WTC11 (cell line): ENCODE results near the gene JADE2. TPM values are rescaled to one million over a fixed set of nuclear protein-coding genes. Genes with fewer than 3 reads are reported as not detected.
A peak's percentile ranks its signal among the peaks of the same experiment; 100 is the strongest.
"Not testable (repeated sequence)": the region's sequence is repeated elsewhere in the genome, so short reads cannot be mapped to it uniquely, and the experiment has no call there.

Source experiments
- ATAC-seq: fragments of 200-7000 bp; cut with Tn5 transposase; 2 replicates; pipeline ENCODE4 v1.10.0; 2021; ENCODE audit warnings: mild to moderate bottlenecking, moderate library complexity
- CTCF ChIA-PET: fragments of 300-600 bp; sonication (Branson Sonifier 250); formaldehyde crosslinking; loops from one replicate; lab custom pipeline; 2021; ENCODE audit warnings: antibody characterized with exemption; lab: Charles Lee
- POLR2A ChIA-PET: fragments of 350-600 bp; sonication (Branson Sonifier 250); formaldehyde crosslinking; loops from one replicate; lab custom pipeline; 2021; ENCODE audit warnings: antibody characterized with exemption; lab: Charles Lee
- DNase-seq: peaks from one replicate; pipeline ENCODE4 v3.0.0; 2021; ENCODE audit warnings: low spot score
- H3K27ac Mint-ChIP-seq: 2 replicates; pipeline ENCODE4 v1.8.0; 2021; ENCODE audit warnings: mixed read lengths
- H3K27me3 Mint-ChIP-seq: 2 replicates; pipeline ENCODE4 v1.8.0; 2021; ENCODE audit warnings: low read depth, mild to moderate bottlenecking, moderate library complexity, mixed read lengths
- H3K36me3 Mint-ChIP-seq: 2 replicates; pipeline ENCODE4 v1.8.0; 2021; ENCODE audit warnings: mixed read lengths
- H3K4me1 Mint-ChIP-seq: 2 replicates; pipeline ENCODE4 v1.8.0; 2022; ENCODE audit warnings: mixed read lengths
- H3K4me3 Mint-ChIP-seq: 2 replicates; pipeline ENCODE4 v1.8.0; 2021; ENCODE audit warnings: mild to moderate bottlenecking, moderate library complexity, mixed read lengths
- H3K9me3 Mint-ChIP-seq: 2 replicates; pipeline ENCODE4 v1.8.0; 2021; ENCODE audit warnings: mixed read lengths
- CDX4 ChIP-seq: fragments of 250-450 bp; sonication (Bioruptor Pico); IDR thresholded peaks from 2 replicates; pipeline ENCODE4 v1.9.0; 2021; ENCODE audit warnings: moderate library complexity, mild to moderate bottlenecking, inconsistent platforms, borderline replicate concordance
- CREB1 ChIP-seq: sonication (generic); formaldehyde crosslinking; IDR thresholded peaks from 2 replicates; pipeline ENCODE4 v1.8.0; 2023; ENCODE audit warnings: mild to moderate bottlenecking, missing genetic modification reagents
- CREM ChIP-seq: sonication (generic); formaldehyde crosslinking; IDR thresholded peaks from 2 replicates; pipeline ENCODE4 v1.8.1; 2022; ENCODE audit warnings: mild to moderate bottlenecking, missing genetic modification reagents, moderate library complexity
- E2F4 ChIP-seq: sonication (generic); formaldehyde crosslinking; IDR thresholded peaks from 2 replicates; pipeline ENCODE4 v1.8.1; 2022; ENCODE audit warnings: low read depth, mild to moderate bottlenecking, moderate library complexity, missing genetic modification reagents, borderline replicate concordance
- ESRRA ChIP-seq: sonication (generic); formaldehyde crosslinking; IDR thresholded peaks from 2 replicates; pipeline ENCODE4 v1.8.1; 2022; ENCODE audit warnings: mild to moderate bottlenecking, missing genetic modification reagents, borderline replicate concordance
- FOXJ3 ChIP-seq: sonication (generic); formaldehyde crosslinking; IDR thresholded peaks from 2 replicates; pipeline ENCODE4 v1.9.0; 2021; ENCODE audit warnings: missing genetic modification reagents, mild to moderate bottlenecking, borderline replicate concordance
- HMGA2 ChIP-seq: fragments of 250-450 bp; sonication (Bioruptor Pico); IDR thresholded peaks from 2 replicates; pipeline ENCODE4 v1.4.0; 2021; ENCODE audit warnings: mild to moderate bottlenecking, moderate library complexity
- IRF1 ChIP-seq: sonication (generic); formaldehyde crosslinking; IDR thresholded peaks from 2 replicates; pipeline ENCODE4 v1.8.0; 2023; ENCODE audit warnings: missing genetic modification reagents
- IRF2 ChIP-seq: sonication (generic); formaldehyde crosslinking; IDR thresholded peaks from 2 replicates; pipeline ENCODE4 v1.8.0; 2022; ENCODE audit warnings: low read depth, missing genetic modification reagents, borderline replicate concordance
- MAX ChIP-seq: sonication (generic); formaldehyde crosslinking; IDR thresholded peaks from 2 replicates; pipeline ENCODE4 v1.8.0; 2022; ENCODE audit warnings: mild to moderate bottlenecking, missing genetic modification reagents
- NFATC4 ChIP-seq: fragments of 250-450 bp; sonication (Bioruptor Pico); IDR thresholded peaks from 2 replicates; pipeline ENCODE4 v1.9.0; 2021; ENCODE audit warnings: mild to moderate bottlenecking
- NR3C1 ChIP-seq: sonication (generic); formaldehyde crosslinking; conservative IDR thresholded peaks from 2 replicates; pipeline ENCODE4 v1.8.1; 2023; ENCODE audit warnings: low read depth, mild to moderate bottlenecking, missing genetic modification reagents
- PREB ChIP-seq: sonication (generic); formaldehyde crosslinking; IDR thresholded peaks from 2 replicates; pipeline ENCODE4 v1.8.1; 2022; ENCODE audit warnings: mild to moderate bottlenecking, missing genetic modification reagents, moderate library complexity, borderline replicate concordance
- TEAD4 ChIP-seq: sonication (generic); formaldehyde crosslinking; IDR thresholded peaks from 2 replicates; pipeline ENCODE4 v1.8.0; 2022; ENCODE audit warnings: mild to moderate bottlenecking, missing genetic modification reagents
- TP53 ChIP-seq: sonication (generic); formaldehyde crosslinking; IDR thresholded peaks from 2 replicates; pipeline ENCODE4 v1.8.1; 2023; ENCODE audit warnings: mild to moderate bottlenecking, missing genetic modification reagents
- ZMAT4 ChIP-seq: fragments of 250-450 bp; sonication (Bioruptor Pico); IDR thresholded peaks from 2 replicates; pipeline ENCODE4 v1.9.0; 2021; ENCODE audit warnings: mild to moderate bottlenecking
- ZNF263 ChIP-seq: sonication (generic); formaldehyde crosslinking; IDR thresholded peaks from 2 replicates; pipeline ENCODE4 v1.8.1; 2022; ENCODE audit warnings: low read depth, mild to moderate bottlenecking, moderate library complexity, missing genetic modification reagents
- total RNA-seq: library from RNA; stranded (reverse); gene quantifications from 3 replicates; pipeline ENCODE4 v1.2.3, GENCODE V29; 2021

Gene JADE2
- total RNA-seq, 1 experiment from 2014 or later = 40.8 TPM

- H3K27ac Mint-ChIP-seq = 0 out of 2 replicates have a peak overlapping the region, but pooled peaks have one; percentile 88
These were observed 30.4 kb downstream of the JADE2 start for GRCh38 chr5:134555890-134556311.

GRCh38 chr5:134556588-134556987 is 31.1 kb downstream of the JADE2 start:
- H3K36me3 Mint-ChIP-seq = peaks cover 44% of the 10 kb centered on the region
- not testable (repeated sequence) for H3K9me3 Mint-ChIP-seq, ATAC-seq, H3K4me3 Mint-ChIP-seq, H3K27ac Mint-ChIP-seq, H3K4me1 Mint-ChIP-seq, DNase-seq, H3K27me3 Mint-ChIP-seq
- ChIA-PET CTCF (interaction anchor here (1.0 to 2.7 kb wide), 6 partner anchors 9 to 91 kb away, joined by 3 to 18 read pairs (median 4); no protein-coding TSS in a partner anchor), POLR2A (interaction anchor here (0.7 kb wide), 1 partner anchor 289 kb away, joined by 3 read pairs; no protein-coding TSS in a partner anchor)

More at GRCh38 chr5:134555890-134556311, 30.4 kb downstream of the JADE2 start:
- peaks cover 3% of the 10 kb centered on the region; the same call in 1 of the 2 replicates for H3K4me1 Mint-ChIP-seq
- DNase-seq (peak; percentile 49), ATAC-seq (peak; percentile 62)
- no peaks in the 10 kb centered on the region for H3K27me3 Mint-ChIP-seq
- no peak for TF ChIP-seq IRF2 (CRISPR knock-in tag)
- no peak for TF ChIP-seq ZMAT4 (CRISPR knock-in tag)
- peaks cover 40% of the 10 kb centered on the region for H3K36me3 Mint-ChIP-seq
- ChIA-PET CTCF (interaction anchor here (1.0 to 2.7 kb wide), 7 partner anchors 8 to 90 kb away, joined by 3 to 18 read pairs (median 3); no protein-coding TSS in a partner anchor), POLR2A (interaction anchor here (1.8 kb wide), 1 partner anchor 16 kb away, joined by 8 read pairs; no protein-coding TSS in a partner anchor)
- H3K9me3 Mint-ChIP-seq = peaks cover 4% of the 10 kb centered on the region
- H3K4me3 Mint-ChIP-seq = no peak overlapping the region

- Mint-ChIP-seq H3K36me3 (peaks cover 43% of the 10 kb centered on the region), H3K27me3 (no peaks in the 10 kb centered on the region), H3K4me3 (no peak overlapping the region), H3K4me1 (peaks cover 3% of the 10 kb centered on the region; the same call in 1 of the 2 replicates), H3K27ac (peak overlapping the region; percentile 81; the same call in 1 of the 2 replicates), H3K9me3 (peaks cover 4% of the 10 kb centered on the region)
- ChIA-PET CTCF (interaction anchor here (1.6 kb wide), 1 partner anchor 12 kb away, joined by 3 read pairs; no protein-coding TSS in a partner anchor), POLR2A (interaction anchor here (0.7 kb wide), 2 partner anchors 90 to 289 kb away, joined by 3 read pairs; no protein-coding TSS in a partner anchor)
- TF ChIP-seq TP53 (CRISPR knock-in tag) = no peak
- no peak for TF ChIP-seq NR3C1 (CRISPR knock-in tag)
- TF ChIP-seq E2F4 (CRISPR knock-in tag) = no peak
- no peak for TF ChIP-seq MAX (CRISPR knock-in tag)
- no peak for TF ChIP-seq ESRRA (CRISPR knock-in tag)
- no peak for TF ChIP-seq PREB
- TF ChIP-seq IRF1 (CRISPR knock-in tag) = no peak
- TF ChIP-seq HMGA2 (CRISPR knock-in tag) = no peak
- no peak for TF ChIP-seq TEAD4 (CRISPR knock-in tag)
- TF ChIP-seq ZNF263 (CRISPR knock-in tag) = no peak
- no peak for DNase-seq
- ATAC-seq = no peak
These were observed 31.5 kb downstream of the JADE2 start for GRCh38 chr5:134556994-134557393.

- Mint-ChIP-seq H3K9me3 (peaks cover 4% of the 10 kb centered on the region), H3K27me3 (no peaks in the 10 kb centered on the region), H3K27ac (no peak overlapping the region), H3K4me3 (no peak overlapping the region), H3K36me3 (peaks cover 58% of the 10 kb centered on the region), H3K4me1 (peaks cover 3% of the 10 kb centered on the region; the same call in 1 of the 2 replicates)
- no peak for DNase-seq
- CTCF ChIA-PET = interaction anchor here (1.0 to 2.1 kb wide), 4 partner anchors 27 to 148 kb away, joined by 3 to 7 read pairs (median 4); partner anchors contain the start of gene CDKN2AIPNL
- POLR2A ChIA-PET = interaction anchor here (0.6 kb wide), 1 partner anchor 27 kb away, joined by 3 read pairs; no protein-coding TSS in a partner anchor
- ATAC-seq = no peak
- TF ChIP-seq CREM (CRISPR knock-in tag) = no peak
- TF ChIP-seq E2F4 (CRISPR knock-in tag) = no peak
- no peak for TF ChIP-seq IRF2 (CRISPR knock-in tag)
- TF ChIP-seq CREB1 (CRISPR knock-in tag) = no peak
- no peak for TF ChIP-seq FOXJ3 (CRISPR knock-in tag)
- no peak for TF ChIP-seq ZNF263 (CRISPR knock-in tag)
- TF ChIP-seq CDX4 = no peak
- TF ChIP-seq NFATC4 (CRISPR knock-in tag) = no peak
These were observed 34.2 kb downstream of the JADE2 start for GRCh38 chr5:134559672-134560071.
